HEK293T (cell line): Measurements from ENCODE around the gene AGAP1.

Experiments used
- FOXA1 ChIP-seq: fragments of 450-650 bp; IDR thresholded peaks from 2 replicates; pipeline ENCODE4 v1.6.1; 2016; ENCODE audit warnings: mild to moderate bottlenecking
- FOXK2 ChIP-seq: fragments of 450-650 bp; IDR thresholded peaks from 2 replicates; pipeline ENCODE4 v1.6.1; 2016; ENCODE audit warnings: mild to moderate bottlenecking

DNA sequence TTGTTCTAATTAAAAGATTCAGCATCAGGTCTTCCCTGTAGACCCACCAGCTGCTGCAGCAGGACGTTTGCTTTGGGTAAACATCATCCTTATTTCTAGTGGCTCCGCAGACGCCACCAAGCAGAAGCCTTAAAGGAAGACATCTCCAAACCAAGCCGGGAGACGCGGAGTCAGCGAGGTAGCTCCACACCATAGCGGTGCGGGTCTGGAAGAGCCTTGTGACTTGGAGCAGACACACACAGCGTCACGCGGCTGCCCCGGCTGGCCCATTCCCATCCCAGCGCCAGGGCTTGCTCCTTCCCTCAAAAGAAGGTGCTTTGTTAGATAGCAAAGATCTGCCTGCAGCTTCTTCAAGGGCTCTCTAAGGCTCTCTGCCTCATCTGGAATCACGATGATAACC is 437.8 kb downstream of the AGAP1 start:
- no peak for TF ChIP-seq FOXK2
- no peak for TF ChIP-seq FOXA1
